ENCODE results near the gene BTBD6. TPM values are rescaled to one million over a fixed set of nuclear protein-coding genes. Genes with fewer than 3 reads are reported as not detected.
A peak's percentile ranks its signal among the peaks of the same experiment; 100 is the strongest.
"Not testable (repeated sequence)": the region's sequence is repeated elsewhere in the genome, so short reads cannot be mapped to it uniquely, and the experiment has no call there.

BTBD6 gene
- total RNA-seq, 2 experiments from 2014 or later, result 38.5 to 39.5 TPM

DNA sequence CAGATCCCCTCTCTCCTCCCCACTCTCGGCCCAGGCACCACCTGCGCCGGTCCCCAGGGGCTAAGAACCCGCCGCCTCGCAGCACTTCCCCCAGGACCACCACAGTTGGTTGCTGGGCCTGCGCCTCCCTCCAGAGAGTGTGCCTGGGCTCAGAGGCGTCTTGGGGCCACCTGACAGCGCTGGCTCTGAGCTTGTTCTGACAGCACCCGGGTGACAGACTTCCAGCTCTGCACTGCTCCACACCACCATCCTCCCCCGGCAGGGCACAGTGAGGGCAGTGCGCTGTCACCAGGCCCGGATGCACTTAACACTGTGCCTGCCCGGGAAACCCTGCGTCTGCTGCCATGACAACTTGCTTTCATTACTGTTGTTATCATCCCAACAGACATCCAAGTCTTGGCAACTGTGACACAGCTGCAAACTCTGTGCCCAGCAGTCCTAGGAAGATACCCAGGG, 45.8 kb downstream of the BTBD6 start:
- H3K36me3 Mint-ChIP-seq, result no peaks in the 10 kb centered on the region
- CTCF ChIA-PET, result no interaction called here
- peak overlapping the region; percentile 76 for H3K27ac Mint-ChIP-seq
- peak; percentile 85 for DNase-seq
- intact Hi-C loops (cut with micrococcal nuclease), result loop anchor here (5.0 kb wide), 1 partner anchor 92 kb away; no protein-coding TSS in a partner anchor
- H3K27me3 Mint-ChIP-seq, result no peaks in the 10 kb centered on the region
- POLR2A ChIA-PET, result interaction anchor here (1.2 to 2.4 kb wide), 3 partner anchors 12 to 46 kb away, joined by 3 to 9 read pairs (median 4); partner anchors contain the start of genes BTBD6 and PACS2
- peaks cover 43% of the 10 kb centered on the region for H3K4me1 Mint-ChIP-seq (ENCODE audit: low read depth)
- peak overlapping the region; percentile 39 for H3K4me3 Mint-ChIP-seq
- H3K9me3 Mint-ChIP-seq, result no peaks in the 10 kb centered on the region

DNA sequence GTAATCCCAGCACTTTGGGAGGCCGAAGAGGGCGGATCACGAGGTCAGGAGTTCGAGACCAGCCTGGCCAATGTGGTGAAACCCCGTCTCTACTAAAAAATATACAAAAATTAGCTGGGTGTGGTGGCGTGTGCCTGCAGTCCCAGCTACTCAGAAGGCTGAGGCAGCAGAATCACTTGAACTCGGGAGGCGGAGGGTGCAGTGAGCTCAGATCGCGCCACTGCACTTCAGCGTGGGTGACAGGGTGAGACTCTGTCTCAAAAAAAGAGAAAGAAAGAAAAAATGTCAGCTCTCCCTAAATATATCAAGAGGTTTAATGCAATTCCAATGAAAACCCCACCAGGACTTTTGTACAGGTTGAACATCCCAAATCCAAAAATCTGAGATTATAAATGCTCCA, 49.0 kb downstream of the BTBD6 start:
- H3K27ac Mint-ChIP-seq; H3K4me3 Mint-ChIP-seq; H3K9me3 Mint-ChIP-seq; intact Hi-C loops (cut with micrococcal nuclease); H3K27me3 Mint-ChIP-seq; H3K36me3 Mint-ChIP-seq; POLR2A ChIA-PET; DNase-seq: not testable (repeated sequence)
- H3K4me1 Mint-ChIP-seq (ENCODE audit: low read depth), result peaks cover 45% of the 10 kb centered on the region
- CTCF ChIA-PET, result interaction anchor here (0.8 to 1.4 kb wide), 2 partner anchors 55 to 207 kb away, joined by 3 to 4 read pairs; no protein-coding TSS in a partner anchor

DNA sequence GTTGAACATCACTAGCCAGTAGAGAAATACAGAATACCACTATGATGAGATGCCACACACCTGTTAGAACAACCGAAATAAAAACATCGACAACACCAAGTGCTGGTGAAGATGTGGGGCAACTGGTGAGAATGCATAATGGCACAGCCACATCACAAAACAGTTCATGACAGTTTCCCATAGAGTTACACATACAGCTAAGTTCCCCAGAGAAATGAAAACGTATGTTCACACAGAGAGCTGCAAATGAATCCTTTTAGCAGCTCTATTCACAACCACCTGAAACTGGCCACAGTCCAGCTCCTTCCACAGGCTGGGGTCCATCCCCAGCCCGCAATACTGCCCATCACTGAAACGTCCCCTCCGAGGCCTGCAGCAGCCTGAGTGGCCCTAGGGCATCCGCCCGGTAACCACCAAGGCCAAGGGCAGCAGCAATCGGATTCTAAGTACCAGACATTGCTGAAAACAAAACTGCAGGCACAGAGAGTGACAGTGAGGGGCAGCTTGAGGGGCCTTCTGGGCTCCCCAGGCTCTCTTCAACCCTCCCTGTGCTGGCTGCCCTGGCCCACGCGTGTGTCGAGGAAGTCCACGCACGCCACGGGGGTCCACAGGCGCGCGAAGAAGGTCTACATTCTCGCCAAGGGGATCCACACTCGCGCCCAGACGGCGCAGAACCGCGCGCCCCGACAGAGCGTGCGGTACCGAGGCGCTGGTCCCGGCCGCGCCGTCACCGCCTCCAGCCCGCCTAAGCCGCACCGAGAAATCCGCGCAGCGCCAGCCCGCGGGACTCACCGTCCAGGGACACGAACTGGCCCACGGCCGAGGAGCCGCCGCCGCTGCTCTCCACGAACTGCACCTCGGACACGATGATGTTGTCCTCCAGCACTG, 51.6 kb downstream of the BTBD6 start:
- POLR2A ChIA-PET, result interaction anchor here (1.4 to 2.5 kb wide), 4 partner anchors 8 to 52 kb away, joined by 5 to 34 read pairs (median 8); partner anchors contain the start of genes BTBD6 and PACS2
- no peaks in the 10 kb centered on the region for H3K36me3 Mint-ChIP-seq

More for the DNA sequence above, 51.6 kb downstream of the BTBD6 start:
- peaks cover 23% of the 10 kb centered on the region for H3K4me1 Mint-ChIP-seq (ENCODE audit: low read depth)
- H3K9me3 Mint-ChIP-seq, result no peaks in the 10 kb centered on the region
- H3K27me3 Mint-ChIP-seq, result no peaks in the 10 kb centered on the region
- intact Hi-C loops (cut with micrococcal nuclease), result loop anchor here (2.0 to 5.0 kb wide), 3 partner anchors 208 to 548 kb away; partner anchors contain the start of genes CDCA4 and SIVA1
- H3K27ac Mint-ChIP-seq, result peak overlapping the region; percentile 71
- DNase-seq, result peak; percentile 38
- peak overlapping the region; percentile 84 for H3K4me3 Mint-ChIP-seq
- CTCF ChIA-PET, result interaction anchor here (0.6 to 1.5 kb wide), 3 partner anchors 71 to 278 kb away, joined by 4 to 6 read pairs (median 5); no protein-coding TSS in a partner anchor

Other genes starting within 250 kb of the BTBD6 start
- 10 to 100 TPM; 63.4 to 69.1 TPM for gene CDCA4, start 227.4 kb upstream of the BTBD6 start, total RNA-seq
- 10 to 100 TPM; 33.4 to 34.2 TPM for gene GPR132, start 183.1 kb upstream of the BTBD6 start, total RNA-seq
- gene JAG2, start 79.8 kb upstream of the BTBD6 start, total RNA-seq, result 1 to 10 TPM; 1.6 to 2.4 TPM
- gene NUDT14, start 67.2 kb upstream of the BTBD6 start, total RNA-seq, result 10 to 100 TPM; 14.7 to 14.8 TPM
- 10 to 100 TPM; 25.5 to 27.4 TPM for gene BRF1, start 52.5 kb downstream of the BTBD6 start, total RNA-seq
- 10 to 100 TPM; 32.3 to 36.6 TPM for gene PACS2, start 66.2 kb downstream of the BTBD6 start, total RNA-seq
- under 1 TPM; 0.83 to 0.90 TPM for gene TEX22, start 150.0 kb downstream of the BTBD6 start, total RNA-seq
- gene MTA1, start 171.3 kb downstream of the BTBD6 start, total RNA-seq, result 100 to 1,000 TPM; 107 to 109 TPM
- 1 to 10 TPM; 2.7 to 2.8 TPM for gene CRIP2, start 226.3 kb downstream of the BTBD6 start, total RNA-seq
- 100 to 1,000 TPM; 390 to 397 TPM for gene CRIP1, start 238.4 kb downstream of the BTBD6 start, total RNA-seq
- gene TEDC1, start 242.7 kb downstream of the BTBD6 start, total RNA-seq, result 10 to 100 TPM; 40.2 to 44.8 TPM